GM18861 (cell line): ENCODE results near the gene DPP6.

Source experiments
- ATAC-seq: cut with Tn5 transposase; IDR thresholded peaks from one replicate; pipeline ENCODE4 v1.9.1; 2021; ENCODE audit not compliant: unreplicated experiment

Gene DPP6

GRCh38 chr7:154581251-154581890 is 529.2 kb downstream of the DPP6 start:
- no peak for ATAC-seq

GRCh38 chr7:154583454-154583853 is 531.3 kb downstream of the DPP6 start:
- ATAC-seq: no peak

- no peak for ATAC-seq
Measured at GRCh38 chr7:154584352-154585252, 532.4 kb downstream of the DPP6 start.

GRCh38 chr7:154587792-154588191 is 535.6 kb downstream of the DPP6 start:
- ATAC-seq: no peak

- ATAC-seq: no peak
Measured at GRCh38 chr7:154591544-154591943, 539.3 kb downstream of the DPP6 start.

- ATAC-seq: no peak
Measured at GRCh38 chr7:154592388-154592787, 540.2 kb downstream of the DPP6 start.

GRCh38 chr7:154598396-154598795 is 546.2 kb downstream of the DPP6 start:
- no peak for ATAC-seq

GRCh38 chr7:154598864-154599263 is 546.7 kb downstream of the DPP6 start:
- no peak for ATAC-seq

DNA sequence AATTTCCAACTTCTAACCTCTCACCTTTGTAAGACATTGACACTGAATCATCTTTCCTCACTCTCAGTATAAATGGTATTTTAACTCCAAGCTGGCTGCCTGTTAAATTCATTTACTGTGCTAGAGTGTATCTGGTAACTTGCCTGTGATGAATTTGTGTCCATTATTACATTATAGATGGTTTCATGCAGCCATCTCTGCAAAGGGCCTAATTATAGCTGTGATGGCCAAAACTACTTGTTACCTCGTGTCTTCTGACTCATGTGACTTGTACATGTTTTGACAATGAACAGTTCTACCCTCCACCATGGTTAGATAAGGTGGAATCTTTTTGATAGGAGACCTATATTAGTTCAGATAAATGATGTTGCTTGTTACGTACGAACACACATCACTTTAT is 558.7 kb downstream of the DPP6 start:
- ATAC-seq: no peak

- no peak for ATAC-seq
Measured at GRCh38 chr7:154613811-154614210, 561.6 kb downstream of the DPP6 start.

DNA sequence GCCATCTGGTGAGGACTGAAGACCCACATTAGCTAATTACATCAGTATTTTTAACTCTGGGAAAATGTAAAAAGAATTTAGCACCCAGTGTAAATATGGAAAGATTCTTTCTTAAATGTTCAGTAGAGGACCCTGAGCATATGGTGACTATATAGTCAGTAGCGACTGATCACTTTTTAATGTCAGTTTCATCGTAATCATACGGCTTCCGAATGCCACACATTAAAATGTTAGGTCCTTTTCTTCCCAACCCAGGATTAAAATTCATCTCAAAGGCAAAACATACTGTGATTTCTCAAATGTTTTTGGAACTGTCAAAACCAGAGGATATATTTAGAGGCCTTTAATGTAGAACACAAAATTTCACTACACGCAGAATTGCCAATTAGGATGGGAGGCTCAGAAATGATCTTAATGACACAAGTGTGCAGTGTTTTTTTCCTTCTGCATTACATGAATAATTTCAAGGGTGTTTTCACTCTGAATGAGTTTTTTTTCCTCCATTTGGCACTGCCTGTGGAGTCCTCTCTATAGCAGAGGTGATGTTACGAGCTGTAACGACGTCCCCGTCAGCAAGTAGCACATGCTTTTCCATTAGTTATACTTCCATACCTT is 568.0 kb downstream of the DPP6 start:
- ATAC-seq: no peak

DNA sequence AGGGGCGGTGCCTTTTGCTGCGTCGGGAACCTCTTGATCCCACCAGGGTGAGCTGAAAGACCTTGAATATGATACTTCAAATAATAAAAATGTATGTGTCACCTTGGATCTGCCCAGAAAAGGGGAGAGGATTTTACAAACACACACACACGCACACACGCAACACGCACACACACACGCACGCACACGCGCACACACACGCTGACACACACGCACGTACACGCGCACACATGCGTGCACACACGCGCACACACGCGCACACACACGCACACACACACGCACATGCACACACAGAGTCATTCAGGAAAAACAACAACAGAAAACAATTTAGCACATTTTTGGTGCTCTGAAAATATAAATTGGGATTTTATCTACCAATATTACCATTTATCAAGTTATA is 571.2 kb downstream of the DPP6 start:
- ATAC-seq: no peak

DNA sequence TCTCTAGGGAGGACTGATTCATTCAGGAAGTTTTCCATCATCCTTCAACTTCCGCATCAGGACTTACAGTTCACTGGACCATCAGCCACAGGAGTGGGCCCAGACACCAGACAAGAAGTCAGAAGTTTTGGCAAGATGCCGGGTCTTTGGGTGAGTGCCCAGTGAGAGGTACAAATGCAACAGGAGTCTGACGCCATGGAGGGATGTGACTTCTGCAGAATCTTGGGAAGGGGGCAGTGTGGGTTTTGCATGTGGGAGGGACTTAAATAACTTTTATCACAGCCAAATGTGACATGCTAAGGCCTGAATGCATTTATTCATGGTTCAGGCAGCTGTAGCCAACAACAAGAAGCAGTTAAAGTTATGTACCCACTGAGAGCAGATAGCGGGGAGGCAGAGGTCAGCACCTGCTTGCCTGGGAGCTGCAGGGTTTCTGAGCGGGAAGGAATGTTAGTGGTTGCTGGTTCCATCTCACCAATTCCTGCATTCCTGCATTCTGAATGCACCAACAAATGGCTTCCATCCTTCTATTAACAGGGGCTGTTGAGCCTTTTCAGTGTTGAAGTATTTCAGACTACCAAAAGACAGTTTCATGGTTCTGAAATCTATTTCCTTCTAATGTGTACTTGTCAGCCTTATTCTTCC is 575.6 kb downstream of the DPP6 start:
- no peak for ATAC-seq

DNA sequence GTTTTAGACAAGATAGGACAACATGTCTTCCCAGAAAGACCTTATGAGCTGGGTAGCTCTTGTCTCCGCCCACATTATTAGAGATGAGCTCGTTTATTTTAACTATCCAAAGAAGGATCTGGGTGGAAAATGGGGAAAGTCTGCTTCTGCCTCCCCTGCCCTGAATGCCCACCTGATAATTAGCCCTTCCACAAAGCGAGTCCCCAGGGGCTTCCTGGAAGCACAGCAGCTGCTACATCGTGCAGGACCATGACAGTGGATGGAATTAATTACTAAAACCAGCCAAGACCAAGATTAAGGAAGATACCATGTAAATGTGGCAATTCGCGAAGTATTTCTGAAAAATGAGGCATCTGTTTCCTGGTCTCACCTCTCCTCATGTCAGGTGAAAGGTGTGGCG is 576.4 kb downstream of the DPP6 start:
- ATAC-seq: no peak

GRCh38 chr7:154631162-154631561 is 579.0 kb downstream of the DPP6 start:
- no peak for ATAC-seq

DNA sequence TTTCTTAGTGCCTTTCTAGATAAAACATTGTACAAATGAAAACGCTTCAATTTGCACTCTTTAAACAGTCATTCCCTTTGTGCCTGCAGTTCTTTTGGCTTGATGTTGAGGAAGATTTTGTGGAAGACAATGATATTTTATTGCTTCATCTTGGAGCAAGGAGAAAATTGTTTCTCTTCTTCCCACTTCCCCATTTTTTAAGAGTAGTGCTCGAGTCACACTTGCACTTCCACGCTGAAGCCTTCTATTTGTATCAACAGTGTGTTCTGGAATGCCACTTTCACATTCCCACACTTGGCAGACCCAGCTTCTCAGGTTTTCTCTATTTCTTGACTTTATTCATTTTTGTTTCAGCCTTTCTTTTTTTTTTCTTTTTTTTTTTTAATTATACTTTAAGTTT is 581.4 kb downstream of the DPP6 start:
- ATAC-seq: no peak

GRCh38 chr7:154638286-154638685 is 586.1 kb downstream of the DPP6 start:
- no peak for ATAC-seq

- ATAC-seq: no peak
Measured at GRCh38 chr7:154640266-154640865, 588.2 kb downstream of the DPP6 start.

GRCh38 chr7:154640917-154641316 is 588.7 kb downstream of the DPP6 start:
- ATAC-seq: no peak

GRCh38 chr7:154644366-154644765 is 592.2 kb downstream of the DPP6 start:
- ATAC-seq: no peak
